AG04449 (cell line): ENCODE measurements around the gene SCN9A.
A peak's percentile ranks its signal among the peaks of the same experiment; 100 is the strongest.

Source experiments
- CTCF ChIA-PET: fragments of 350-600 bp; formaldehyde crosslinking; extraction: SDS; loops from one replicate; lab custom pipeline; 2021; ENCODE audit warnings: antibody characterized with exemption; lab: Yijun Ruan, JAX
- POLR2A ChIA-PET: fragments of 400-600, 350-600 bp; formaldehyde crosslinking; extraction: SDS; loops from one replicate; lab custom pipeline; 2020; ENCODE audit warnings: antibody characterized with exemption, inconsistent platforms; lab: Yijun Ruan, JAX
- DNase-seq: peaks from one replicate; pipeline ENCODE4 v3.0.0-alpha.2; 2010; ENCODE audit warnings: low read depth, low spot score
- H3K4me3 ChIP-seq: 2 replicates; pipeline ENCODE4 v1.5.1; 2011; ENCODE audit warnings: low read depth, mild to moderate bottlenecking, control low read depth, low read length
- CTCF ChIP-seq: IDR thresholded peaks from one replicate; pipeline ENCODE4 v1.5.1; 2011; ENCODE audit warnings: mild to moderate bottlenecking, moderate library complexity, low read length, control low read depth, inconsistent platforms; ENCODE audit not compliant: insufficient read depth; ENCODE audit errors: missing control alignments

SCN9A gene

GRCh38 chr2:166188084-166188483 is 187.7 kb downstream of the SCN9A start:
- ChIA-PET CTCF (interaction anchor here (1.4 kb wide), 1 partner anchor 10 kb away, joined by 5 read pairs; no protein-coding TSS in a partner anchor), POLR2A (no interaction called here)
- TF ChIP-seq CTCF, result no peak
- no peak overlapping the region for H3K4me3 ChIP-seq
- DNase-seq, result no peak

- ChIA-PET POLR2A (no interaction called here), CTCF (interaction anchor here (1.5 to 14.6 kb wide), 2 partner anchors 236 to 332 kb away, joined by 4 to 143 read pairs; no protein-coding TSS in a partner anchor)
- H3K4me3 ChIP-seq, result no peak overlapping the region
- no peak for DNase-seq
- no peak for TF ChIP-seq CTCF
Observed at GRCh38 chr2:166184789-166185188, 191.0 kb downstream of the SCN9A start.

GRCh38 chr2:166181813-166182154 is 194.0 kb downstream of the SCN9A start:
- no peak for DNase-seq
- CTCF ChIA-PET, result interaction anchor here (0.9 to 14.6 kb wide), 24 partner anchors 10 to 976 kb away, joined by 3 to 143 read pairs (median 6); no protein-coding TSS in a partner anchor
- H3K4me3 ChIP-seq, result no peak overlapping the region
- POLR2A ChIA-PET, result no interaction called here
- TF ChIP-seq CTCF, result no peak

DNA sequence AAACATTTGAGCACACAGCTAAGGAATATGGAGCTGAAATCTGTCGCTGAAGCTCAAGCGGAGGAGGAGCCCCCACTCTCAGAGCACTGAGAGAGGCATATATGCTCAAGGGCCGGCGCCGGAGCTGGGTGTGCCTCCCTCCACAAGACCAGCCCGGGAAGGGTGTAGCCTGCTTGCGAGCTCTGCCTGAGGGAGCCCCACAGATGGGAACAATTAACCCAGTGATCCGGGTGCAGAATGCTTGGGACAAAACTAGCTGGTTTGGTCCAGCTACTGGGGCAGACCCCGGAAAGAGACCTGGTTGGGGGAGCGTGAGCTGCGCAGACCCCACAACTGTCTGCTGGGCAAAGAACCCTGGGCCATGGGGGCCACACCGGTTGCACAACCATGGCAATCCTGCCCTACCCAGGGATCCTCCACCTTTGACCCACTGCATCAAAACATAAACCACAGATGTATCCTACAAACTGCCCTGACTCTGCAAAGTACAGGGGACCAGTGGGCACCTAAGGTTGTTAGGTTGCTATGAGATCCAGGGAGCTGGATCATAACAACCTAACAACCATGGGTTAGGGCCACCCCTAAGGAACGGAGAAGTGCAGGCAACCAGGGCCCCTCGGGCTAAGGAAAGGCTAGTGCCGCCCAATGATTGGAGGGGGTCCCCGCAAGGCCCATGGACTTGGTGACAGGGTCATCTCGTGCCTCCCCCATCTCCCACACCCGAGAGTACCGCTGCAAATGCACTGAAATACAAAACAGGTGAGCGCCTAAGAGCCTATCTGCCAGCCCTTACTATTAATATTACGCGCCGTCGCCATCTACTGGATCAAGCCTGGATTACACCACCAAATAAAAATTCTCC is 194.6 kb downstream of the SCN9A start:
- no peak for DNase-seq
- CTCF ChIA-PET, result interaction anchor here (0.7 to 14.6 kb wide), 32 partner anchors 9 to 977 kb away, joined by 3 to 143 read pairs (median 4); partner anchors contain the start of gene SCN9A
- no peak overlapping the region for H3K4me3 ChIP-seq
- TF ChIP-seq CTCF, result peak; percentile 51
- POLR2A ChIA-PET, result no interaction called here

DNA sequence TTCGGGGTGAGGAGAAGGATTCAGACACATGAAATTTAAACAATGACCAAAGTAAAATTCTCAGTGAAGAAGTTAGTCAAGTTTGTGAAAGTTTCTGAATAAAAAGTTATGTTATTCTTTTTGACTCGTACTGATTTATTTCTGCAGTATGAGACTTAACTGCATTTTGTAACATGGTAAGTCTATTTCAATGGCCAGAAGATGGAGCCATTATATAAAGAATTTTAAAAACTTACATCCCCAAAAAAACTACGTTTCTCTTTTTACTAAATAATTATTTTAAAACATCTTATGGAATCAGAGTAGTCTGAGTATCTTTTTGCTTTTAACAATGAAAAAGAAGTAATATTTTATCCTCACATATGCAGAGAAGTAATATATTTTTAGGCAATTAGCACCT is 196.5 kb downstream of the SCN9A start:
- no peak for DNase-seq
- ChIA-PET CTCF (interaction anchor here (0.9 to 14.6 kb wide), 12 partner anchors 9 to 337 kb away, joined by 3 to 143 read pairs (median 10); no protein-coding TSS in a partner anchor), POLR2A (no interaction called here)
- TF ChIP-seq CTCF, result no peak
- H3K4me3 ChIP-seq, result no peak overlapping the region

DNA sequence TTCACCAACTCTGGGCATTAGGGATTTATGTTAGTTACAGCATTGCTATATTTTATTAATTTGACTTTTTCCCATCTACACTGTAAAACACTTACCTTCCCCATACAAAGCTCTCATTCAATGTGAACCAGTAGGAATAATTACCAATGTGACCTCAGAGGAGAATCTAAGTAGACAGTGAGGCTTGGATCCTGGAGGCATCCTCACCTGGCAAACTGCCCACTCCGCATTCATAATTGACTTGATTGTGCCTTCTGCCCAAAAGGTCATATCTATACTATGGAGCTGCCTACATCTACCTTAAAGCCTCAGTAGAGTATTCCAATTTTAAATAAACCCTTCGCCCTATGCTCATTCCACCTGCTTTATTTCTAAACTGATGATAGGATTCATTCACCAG is 202.5 kb downstream of the SCN9A start:
- POLR2A ChIA-PET, result interaction anchor here (0.6 kb wide), 1 partner anchor 1018 kb away, joined by 3 read pairs; no protein-coding TSS in a partner anchor
- no peak for TF ChIP-seq CTCF
- no peak overlapping the region for H3K4me3 ChIP-seq
- DNase-seq, result no peak
- CTCF ChIA-PET, result interaction anchor here (0.8 to 14.6 kb wide), 3 partner anchors 8 to 248 kb away, joined by 3 to 143 read pairs (median 30); no protein-coding TSS in a partner anchor
